NCI-H510A (cell line): ENCODE data around the gene ALG9.
A peak's percentile ranks its signal among the peaks of the same experiment; 100 is the strongest.
"Not testable (repeated sequence)": the region's sequence is repeated elsewhere in the genome, so short reads cannot be mapped to it uniquely, and the experiment has no call there.

Experiments used
- DNase-seq: peaks from one replicate; lab custom pipeline; 2025; lab: John Stamatoyannopoulos, UW

ALG9 gene

DNA sequence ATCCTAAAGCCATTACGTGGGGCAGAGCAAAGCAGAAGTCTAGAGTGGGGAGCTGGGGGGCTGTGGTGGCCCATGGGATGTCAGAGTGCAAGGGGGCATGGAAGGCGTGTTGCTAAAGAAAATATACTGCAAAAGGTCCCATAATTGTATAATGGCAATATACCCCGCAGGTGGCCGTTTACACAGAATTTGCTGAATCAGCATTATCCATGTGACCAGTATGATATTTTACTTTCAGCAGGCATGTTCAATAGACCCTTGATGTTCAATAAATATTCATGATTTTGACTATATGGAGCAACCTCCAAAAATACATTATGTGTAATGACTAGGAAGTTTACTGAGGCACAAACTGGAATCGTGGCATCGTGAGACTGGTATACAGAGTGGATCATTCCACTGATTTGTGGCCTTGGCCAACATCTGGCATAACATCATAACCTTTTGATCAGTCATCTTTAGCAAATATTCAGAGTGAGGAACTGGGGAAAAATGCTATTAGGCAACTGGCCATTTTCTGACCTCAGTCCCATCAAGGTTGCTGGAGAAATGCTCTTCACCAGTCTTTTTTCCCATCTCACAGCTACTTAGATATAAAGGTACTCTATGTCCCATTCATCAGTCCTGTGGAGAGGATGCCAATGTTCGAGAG lies 75.9 kb downstream of the ALG9 start:
- DNase-seq: no peak

DNA sequence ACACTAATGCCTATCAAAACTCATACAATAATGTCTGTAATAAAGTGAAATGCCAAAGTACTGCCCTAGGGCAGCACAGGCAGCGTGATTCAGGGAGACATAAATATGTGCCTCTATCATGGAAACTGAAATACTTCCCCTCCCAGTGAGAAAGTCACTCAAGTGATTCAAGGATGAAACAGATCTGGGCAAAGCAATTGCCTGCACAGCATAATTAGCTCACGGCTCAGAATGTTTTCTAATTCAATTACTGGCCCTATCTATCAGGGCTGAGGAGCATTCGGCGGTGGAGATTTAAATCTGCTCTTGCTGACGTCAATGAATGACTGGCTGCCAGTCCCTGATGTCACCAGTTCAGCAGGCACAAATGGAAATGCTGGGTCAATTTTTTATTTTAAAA lies 77.5 kb downstream of the ALG9 start:
- DNase-seq: no peak

GRCh38 chr11:111792955-111793500 lies 78.4 kb downstream of the ALG9 start:
- no peak for DNase-seq

DNA sequence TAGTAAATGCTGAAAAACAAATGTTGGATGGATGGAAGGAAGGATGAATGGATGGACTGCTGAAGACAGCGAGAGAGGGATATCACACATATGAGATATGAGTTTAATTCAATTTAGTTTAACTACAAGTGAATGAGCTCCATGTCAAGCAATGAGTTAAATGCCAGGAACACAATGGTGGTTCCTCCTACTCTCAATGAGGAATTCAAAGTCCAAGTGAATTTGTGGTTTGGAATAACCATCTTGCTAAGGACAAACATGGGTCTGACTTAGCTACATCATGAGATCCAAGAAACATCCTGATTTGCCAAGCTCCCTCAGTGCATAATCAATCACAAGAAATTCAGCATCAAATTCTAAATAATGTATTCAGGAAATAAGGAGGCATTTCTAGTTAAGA lies 79.1 kb downstream of the ALG9 start:
- DNase-seq: no peak

DNA sequence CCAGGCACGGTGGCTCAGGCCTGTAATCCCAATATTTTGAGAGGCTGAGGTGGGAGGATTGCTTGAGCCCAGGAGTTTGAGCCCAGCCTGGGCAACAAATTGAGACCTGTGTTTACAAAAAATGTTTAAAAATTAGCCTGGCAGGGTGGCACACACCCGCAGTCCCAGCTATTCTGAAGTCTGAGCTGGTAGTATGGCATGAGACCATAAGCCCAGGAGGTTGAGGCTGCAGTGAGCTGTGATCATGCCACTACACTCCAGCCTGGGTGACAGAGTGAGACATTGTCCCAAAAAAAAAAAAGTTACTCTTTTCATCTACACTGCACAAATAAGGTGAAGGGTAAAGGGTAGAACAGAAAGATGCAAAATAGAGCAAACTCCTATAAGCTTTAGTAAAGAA lies 82.9 kb downstream of the ALG9 start:
- no peak for DNase-seq

GRCh38 chr11:111788051-111788450 lies 83.3 kb downstream of the ALG9 start:
- no peak for DNase-seq

DNA sequence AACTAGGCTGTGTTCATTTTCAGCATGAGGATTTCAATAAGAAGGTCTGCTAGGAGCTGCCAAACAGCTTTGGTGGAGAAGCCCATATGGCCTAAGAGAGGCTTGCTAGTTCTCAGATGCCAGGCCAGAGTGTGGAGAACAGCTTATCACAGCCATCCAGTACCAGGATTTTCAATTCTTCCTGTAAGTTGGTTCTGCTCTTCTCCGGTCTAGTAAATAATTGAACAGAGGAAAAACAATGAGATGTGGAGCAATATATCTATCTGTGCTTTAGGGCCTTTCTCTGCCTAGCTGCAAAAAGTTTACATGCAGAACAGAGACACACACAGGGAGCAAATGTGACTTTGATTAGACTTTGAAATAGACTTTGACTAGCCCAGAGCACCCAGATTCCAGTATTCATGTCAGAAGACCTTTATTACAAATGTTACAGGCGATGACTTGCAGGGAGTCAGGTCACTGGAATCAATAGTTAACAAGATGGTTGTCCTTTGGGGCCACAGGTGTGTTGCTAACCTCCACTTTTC lies 85.4 kb downstream of the ALG9 start:
- DNase-seq: no peak

DNA sequence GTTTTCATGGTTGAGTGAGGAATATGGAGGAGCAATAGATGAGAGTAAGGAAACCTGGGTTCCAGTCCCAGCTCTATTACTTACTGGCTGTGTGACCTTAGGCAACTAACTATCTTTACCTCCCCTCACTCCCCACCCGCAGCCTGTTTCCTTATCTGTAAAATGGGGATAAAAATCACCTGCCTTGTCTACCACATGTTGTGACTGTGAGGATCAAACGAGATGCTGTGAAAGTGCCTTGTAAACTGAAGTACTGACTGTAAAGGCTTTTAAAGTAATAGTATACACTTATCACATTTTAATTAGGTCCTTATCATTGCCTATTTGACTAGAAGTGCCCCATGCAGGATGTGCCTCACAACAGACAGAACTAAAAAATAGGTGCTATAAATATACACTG lies 86.3 kb downstream of the ALG9 start:
- DNase-seq: no peak

DNA sequence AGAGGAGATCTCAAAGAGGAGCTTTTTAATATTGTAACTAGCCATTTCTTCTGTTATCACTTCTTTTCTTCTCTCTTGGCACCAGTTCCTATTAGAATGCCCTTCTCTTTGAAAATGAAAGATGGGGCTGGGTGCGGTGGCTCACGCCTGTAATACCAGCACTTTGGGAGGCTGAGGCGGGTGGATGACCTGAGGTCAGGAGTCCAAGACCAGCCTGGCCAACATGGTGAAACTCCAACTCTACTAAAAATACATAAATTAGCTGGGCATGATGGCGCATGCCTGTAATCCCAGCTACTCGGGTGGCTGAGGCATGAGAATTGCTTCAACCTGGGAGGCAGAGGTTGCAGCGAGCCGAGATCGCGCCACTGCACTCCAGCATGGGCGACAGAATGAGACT lies 87.1 kb downstream of the ALG9 start:
- DNase-seq: not testable (repeated sequence)

GRCh38 chr11:111782109-111782741 lies 89.2 kb downstream of the ALG9 start:
- no peak for DNase-seq

DNA sequence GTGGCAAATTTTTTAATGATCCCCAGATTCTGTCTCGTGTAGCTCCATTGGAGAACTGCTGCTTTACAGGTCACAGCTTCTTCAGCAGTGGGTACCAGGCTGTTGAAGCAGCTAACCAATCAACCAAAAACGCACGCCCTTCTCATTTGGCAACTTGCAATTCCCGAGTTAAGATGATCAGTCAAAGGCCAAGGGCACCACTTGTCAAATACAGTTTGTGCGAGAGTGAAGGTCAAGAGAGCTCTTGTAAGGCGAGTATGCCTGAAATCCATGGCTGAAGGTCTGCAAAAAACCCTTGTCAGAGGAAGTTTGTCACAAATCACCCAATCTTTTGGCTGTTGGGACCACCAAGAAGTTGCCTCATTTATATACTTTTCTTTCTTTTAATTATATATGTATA lies 92.3 kb downstream of the ALG9 start:
- no peak for DNase-seq

GRCh38 chr11:111778047-111778558 lies 93.3 kb downstream of the ALG9 start:
- DNase-seq: no peak

- DNase-seq: no peak
Observed at GRCh38 chr11:111777094-111778046, 94.0 kb downstream of the ALG9 start.

- DNase-seq: no peak
Observed at GRCh38 chr11:111776398-111777093, 94.8 kb downstream of the ALG9 start.

DNA sequence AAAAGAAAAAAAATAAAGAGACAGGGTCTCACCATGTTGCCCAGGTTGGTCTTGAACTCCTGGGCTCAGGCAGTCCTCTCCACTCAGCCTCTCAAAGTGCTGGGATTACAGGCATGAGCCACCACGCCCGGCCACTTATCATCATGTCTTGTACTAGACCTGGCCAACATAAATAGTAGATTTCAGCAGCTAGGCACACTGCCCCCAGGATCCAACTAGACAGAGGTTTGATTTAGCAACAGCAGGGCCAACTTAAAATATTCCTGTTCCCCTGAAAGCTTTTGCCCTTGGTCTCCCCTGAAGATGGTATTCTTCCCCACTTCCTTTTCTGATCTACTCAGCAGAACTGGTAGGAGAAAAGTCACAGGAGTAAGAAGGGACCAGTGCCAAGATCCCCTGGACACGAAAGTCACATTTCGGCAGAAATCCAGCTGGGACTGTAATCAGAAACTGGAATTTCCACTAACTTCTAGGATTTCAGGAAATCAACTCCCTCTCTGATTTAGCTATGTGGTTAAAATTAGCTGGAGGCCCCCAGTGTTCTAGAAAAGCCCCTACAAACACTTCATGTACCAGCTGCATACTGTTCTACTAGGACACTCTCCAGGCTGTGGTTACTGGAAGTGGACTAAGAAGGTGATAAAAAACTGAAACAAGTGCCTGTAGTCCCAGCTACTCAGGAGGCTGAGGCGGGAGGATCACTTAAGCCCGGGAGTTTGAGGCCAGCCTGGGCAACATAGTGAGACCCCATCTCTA lies 96.2 kb downstream of the ALG9 start:
- no peak for DNase-seq

DNA sequence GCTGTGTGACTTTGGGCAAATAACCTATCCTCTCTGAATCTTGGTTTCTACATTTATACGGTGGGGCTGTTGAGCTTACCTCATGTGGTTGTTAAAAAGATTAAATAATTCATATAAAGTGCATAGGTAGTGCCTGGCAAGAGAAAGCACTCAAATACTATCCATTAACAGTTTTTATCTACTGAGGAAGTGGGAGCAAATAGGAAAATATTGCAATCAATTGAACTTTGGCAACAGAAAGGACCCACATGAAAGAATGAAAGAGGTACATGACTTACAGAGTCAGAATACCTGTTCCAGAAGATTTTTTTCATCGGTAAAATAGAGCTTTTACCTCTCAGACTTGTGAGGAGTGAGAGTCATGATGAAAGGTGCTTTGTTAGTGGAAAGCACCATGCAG lies 98.8 kb downstream of the ALG9 start:
- no peak for DNase-seq

DNA sequence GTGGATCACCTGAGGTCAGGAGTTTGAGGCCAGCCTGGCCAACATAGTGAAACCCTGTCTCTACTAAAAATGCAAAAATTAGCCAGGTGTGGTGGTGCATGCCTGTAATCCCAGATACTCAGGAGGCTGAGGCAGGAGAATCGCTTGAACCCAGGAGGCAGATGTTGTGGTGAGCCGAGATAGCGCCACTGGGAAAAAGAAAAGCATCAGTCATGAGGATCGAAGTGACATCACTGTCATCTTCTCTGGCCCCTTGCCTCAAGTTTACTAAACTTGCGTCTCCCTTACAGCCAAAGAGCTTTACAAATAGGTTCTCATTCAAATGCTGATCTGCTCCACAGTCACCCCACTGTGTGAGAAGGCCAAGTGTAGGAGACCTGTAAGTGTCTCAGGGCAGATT lies 100.2 kb downstream of the ALG9 start:
- not testable (repeated sequence) for DNase-seq

- no peak for DNase-seq
Observed at GRCh38 chr11:111770581-111771134, 100.7 kb downstream of the ALG9 start.

- no peak for DNase-seq
Observed at GRCh38 chr11:111766834-111767142, 104.6 kb downstream of the ALG9 start.

DNA sequence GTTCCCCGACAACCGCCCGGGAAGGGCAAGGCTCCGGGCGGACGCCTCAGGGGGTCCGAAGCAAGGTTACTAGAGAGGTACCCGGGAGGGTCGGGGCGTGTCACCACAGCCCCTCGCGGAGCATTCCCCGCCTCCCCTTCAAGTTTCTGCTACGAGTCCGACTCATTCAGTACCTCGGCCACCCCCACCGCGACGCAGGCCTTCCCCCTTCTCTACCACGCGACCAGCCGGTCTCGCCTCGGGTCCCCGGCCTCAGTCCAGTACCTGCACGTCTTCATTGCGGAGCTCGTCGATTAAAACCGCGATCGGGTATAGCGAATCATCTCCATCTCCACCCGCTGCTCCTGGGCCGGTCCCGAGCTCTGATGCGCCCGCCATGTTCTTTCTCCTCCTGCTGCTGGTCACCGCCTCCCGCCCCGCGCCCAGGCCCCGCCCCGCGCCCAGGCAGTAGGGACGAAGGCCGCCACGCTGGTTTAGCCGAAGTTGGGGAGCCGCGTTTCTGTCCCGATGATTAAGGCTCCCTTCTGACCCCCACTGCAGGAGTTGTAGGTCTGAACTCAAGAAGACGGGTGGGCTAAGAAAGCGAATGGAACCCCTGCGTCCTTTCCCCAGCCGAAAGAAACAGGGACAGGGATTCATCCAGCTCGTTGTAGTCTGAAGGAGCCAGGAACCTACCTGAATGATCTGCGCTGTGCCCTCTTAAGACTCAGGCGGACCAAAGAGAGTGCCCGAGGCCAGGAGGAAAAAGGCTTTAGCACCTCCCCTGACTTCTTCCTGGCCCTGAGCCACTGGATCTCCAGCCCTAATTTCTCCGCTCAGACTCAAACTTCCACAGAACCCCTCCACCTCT lies 105.2 kb downstream of the ALG9 start, which contains the start of gene PPP2R1B:
Gene PPP2R1B, minus strand, starts transcription at position 406 of the 850 bp plus-strand sequence. Its CDS starts 28 bp downstream, at position 378.
- peak; percentile 48 for DNase-seq
